ENCODE measurements around the gene PICK1.
"Not testable (repeated sequence)": the region's sequence is repeated elsewhere in the genome, so short reads cannot be mapped to it uniquely, and the experiment has no call there.

Gene PICK1

DNA sequence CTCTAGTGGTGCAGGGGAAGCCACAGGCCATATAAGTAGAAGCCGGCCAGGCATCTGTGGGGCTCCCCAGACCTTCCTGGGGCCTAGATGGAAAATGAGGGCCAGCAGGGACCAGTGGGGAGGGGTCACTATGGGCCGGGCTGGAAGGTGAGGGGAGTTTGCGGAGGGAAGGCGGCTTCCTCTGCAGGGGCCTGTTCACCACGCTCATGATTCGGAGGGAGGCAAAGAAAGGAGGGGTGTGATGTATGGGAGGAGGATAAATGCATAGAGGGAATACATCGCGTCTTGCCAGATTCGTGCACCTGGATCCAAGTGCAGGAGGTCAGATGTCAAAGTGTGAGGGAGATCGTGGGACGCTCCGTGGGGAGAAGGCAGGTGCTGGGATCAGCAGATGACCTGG lies 19.9 kb downstream of the PICK1 start:
- no peak for DNase-seq

DNA sequence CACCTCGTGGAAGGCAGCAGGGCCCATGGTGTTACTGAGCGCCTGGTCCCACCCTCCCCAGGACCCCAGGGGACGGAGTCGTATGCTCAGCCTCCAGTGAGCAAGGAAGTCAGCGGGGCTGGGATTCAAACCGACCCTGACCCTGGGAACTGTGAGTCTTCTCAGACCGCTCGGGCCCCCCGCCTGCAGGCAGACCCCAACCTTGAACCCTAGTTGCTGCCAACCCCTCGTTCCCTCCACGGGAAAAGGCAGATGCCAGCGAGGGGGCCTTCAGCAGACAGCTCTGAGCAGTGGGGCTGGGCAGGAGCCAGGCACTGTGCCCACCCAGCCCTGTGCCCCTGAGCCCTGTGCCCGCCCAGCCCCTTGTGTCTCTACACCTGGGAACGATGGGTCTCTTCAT lies 20.4 kb downstream of the PICK1 start:
- no peak for DNase-seq

DNA sequence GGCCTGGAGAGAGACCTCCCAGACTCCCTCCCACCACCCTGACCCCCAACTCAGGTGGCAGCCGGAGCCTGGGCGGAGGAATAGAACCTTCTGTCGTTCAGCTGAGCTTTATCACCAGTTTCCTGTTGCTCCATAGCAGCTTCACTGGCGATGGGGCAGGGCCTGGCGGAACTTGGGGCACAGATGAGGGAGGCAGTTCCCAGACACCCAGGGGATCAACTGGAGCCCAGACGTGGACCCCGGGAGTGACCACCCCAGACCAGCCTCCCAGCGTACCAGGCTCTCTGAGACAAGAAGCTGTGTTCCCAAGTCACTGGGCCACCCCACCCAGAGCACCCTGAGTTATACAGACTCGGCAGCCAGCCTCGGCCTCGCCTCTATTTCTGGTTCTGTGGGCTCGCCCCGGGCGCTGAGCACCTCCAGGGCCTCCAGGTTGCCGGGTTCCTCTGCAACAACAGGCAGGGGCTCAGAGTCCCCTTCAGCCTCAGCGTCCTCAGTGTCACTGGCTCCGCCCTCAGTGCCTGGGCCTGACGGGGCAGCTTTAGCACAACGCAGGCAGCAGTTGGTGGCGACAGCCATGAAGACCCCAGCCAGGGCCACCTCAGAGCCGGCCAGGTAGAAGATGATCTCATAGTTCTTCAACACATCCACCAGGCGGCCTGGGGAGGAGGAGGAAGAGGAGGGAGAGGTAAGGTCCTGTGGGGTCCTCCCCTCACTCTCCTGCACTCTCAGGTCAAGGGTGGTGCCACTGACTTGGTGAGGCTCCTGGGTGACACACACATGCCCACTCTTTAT lies 21.0 kb downstream of the PICK1 start:
- DNase-seq, result no peak

DNA sequence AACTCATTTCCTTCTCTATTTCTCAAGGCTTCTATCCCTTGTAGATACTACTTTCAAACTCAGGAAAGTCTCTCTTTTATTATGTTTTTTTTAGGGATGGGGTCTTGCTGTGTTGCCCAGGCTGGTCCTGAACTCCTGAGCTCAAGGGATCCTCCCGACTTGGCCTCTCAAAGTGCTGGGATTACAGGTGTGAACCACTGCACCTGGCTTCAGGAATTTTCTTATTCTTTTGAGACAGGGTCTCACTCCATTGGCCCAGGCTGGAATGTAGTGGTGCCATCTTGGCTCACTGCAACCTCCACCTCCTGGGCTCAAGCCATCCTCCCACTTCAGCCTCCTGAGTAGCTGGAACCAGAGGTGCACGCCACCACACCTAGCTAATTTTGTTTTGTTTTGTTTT lies 22.0 kb downstream of the PICK1 start:
- DNase-seq, result not testable (repeated sequence)

DNA sequence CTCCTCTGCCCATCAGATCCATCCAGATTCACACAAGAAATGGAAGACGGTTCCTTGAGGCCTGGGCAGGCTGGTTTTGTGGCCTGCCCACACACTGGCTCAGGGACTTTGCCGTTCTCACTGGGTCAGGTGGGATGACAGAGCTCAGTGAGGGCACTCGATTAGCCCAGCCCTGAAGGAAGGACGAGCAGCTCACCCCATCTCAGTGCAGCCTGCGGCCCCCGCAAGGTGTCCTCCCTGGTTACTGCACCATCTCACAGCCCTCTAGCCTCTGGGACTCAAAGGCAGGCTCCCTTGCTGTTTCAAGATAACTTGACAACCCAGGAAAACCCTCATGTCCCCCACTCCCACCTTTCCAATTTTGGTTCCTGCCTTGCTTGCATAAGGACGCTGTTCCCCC lies 22.6 kb downstream of the PICK1 start:
- no peak for DNase-seq

DNA sequence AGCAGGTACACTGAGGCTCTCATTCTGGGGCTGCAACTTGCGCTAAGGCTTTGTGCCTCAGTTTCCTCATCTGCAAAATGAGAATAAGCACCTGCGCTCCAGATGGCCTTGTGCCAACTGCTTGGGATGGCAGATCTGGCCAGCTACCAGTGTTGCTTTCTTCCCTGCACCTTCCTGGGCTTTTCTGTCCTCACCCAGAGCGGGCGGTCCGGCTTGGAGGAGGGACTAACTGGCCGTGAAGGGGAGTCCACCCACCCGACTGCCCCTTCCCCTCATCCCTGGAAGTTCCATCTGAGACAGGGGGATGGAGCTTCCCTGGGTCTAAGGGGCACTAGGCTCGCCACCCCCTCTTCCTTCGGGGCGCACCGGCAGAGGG lies 23.3 kb downstream of the PICK1 start:
- DNase-seq, result no peak

DNA sequence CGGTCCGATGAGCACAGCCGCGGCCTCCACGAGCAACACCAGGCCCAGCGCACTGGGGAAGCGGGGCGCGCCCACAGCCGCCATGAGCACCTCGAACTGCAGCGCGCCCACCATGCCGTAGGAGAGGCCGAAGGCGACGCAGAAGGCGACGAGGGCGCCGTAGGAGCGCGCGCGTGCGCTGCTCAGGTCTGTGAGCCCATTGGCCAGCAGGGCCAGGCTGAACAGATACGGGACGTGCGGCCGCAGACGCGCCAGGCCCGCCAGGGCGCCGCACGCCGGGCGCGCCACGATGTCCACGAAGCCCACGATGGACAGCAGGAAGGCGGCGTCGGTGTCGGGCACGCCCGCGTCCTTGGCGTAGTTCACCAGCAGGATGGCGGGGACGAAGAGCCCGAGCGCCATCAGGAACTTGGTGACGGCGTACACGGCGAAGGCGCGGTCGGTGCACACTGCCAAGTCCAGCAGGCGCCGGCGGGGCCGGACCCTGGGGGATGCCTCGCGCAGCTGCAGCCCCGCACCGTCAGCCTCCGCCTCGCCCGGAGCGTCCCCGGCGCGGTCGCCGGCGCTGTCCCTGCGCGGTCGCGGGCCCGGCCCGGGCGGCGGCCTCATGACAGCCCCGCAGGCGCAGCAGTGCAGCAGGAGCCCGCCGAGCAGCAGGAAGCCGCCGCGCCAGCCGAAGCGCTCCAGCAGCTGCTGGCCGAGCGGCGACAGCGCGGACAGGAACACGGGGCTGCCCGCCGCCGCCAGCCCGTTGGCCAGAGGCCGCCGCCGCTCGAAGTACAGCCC lies 23.8 kb downstream of the PICK1 start:
- DNase-seq, result no peak

DNA sequence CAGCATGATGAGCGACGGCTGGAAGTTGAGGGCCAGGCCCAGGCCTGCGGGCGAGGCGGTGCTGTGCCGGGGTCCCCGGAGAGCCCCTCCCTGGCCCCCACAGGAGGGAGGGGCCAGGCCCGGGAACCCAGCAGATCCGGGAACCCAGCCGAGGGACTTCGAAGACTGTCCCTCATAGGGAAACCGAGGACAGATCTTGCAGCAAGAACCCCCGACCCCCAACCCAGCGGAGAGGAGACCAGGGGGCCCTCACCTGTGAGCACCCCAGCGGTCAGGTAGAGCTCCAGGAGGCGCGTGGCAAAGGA lies 24.4 kb downstream of the PICK1 start:
- no peak for DNase-seq

DNA sequence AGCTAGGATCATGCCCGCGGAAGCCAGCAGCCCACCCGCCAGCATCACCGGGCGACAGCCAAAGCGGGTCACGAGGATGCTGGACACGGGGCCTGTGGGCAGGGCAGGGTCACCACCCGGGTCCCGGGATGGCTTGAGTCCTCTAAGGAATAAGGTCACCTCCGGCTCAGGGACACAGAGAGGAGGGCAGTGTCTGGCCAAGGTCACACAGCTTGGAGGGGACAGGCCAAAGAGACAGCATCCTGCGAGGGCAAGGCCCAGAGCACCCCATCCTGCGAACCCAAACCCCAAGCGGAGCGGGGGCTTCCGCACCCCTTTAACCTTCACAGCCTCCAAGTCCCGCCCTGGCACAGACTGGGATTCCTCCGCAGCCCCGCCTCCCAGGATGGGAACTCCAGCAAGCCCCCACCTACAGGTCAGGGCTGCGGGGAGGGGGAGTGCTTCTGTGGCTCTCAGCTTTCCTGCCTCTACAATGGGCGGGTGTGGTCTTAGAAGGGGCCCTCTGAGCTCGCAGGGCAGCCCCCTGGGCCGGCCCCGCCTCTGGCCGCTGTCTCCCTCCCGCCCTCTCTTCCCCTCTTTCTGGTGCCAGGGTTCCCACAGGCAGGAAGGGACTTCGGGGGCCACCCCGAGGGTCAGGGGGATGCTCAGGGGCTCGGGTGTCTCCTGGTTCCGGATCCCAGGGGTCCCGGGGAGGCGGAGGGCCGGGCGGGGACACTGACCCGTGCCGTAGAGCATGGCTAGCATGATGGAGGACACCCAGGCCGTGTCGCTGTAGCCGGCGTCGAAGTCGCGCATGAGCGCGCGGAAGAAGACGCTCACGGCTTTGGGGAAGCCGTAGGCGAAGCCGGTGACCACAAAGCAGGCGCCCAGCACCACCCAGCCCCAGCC lies 25.0 kb downstream of the PICK1 start:
- DNase-seq, result no peak

DNA sequence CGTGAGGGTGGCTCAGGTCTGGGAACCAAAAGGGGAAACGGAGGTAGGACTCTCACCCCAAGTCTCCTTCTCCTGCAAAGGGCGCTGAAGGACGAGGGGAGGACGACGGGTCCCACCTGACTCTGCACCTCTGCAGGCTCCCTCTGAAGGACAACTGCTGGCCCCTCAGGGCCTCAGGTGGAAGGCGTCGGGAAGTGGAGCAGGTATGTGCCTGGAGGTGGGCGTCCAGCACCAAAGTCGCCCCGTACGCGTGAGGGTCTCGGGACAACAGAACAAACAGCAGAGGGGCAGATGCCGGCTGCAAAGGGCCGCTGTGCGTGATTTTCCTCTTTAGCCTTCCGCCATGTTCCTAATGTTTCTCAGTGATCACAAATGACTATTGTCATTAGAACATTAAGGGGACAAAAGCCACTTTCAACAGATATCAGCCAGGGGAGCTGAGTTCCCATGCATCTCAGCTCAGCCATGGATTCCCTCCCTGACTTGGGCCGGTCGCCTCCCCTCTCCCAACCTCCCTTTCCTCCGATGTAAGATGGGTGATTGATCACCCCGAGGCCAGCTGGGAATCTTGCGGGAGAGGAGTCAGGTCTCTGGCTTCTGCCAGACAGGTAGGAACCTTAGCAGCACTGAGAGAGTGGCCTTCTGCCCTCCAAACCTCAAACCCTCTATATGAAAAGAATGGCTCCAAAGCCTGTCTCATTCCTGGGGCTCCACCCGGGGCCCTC lies 25.9 kb downstream of the PICK1 start:
- no peak for DNase-seq

DNA sequence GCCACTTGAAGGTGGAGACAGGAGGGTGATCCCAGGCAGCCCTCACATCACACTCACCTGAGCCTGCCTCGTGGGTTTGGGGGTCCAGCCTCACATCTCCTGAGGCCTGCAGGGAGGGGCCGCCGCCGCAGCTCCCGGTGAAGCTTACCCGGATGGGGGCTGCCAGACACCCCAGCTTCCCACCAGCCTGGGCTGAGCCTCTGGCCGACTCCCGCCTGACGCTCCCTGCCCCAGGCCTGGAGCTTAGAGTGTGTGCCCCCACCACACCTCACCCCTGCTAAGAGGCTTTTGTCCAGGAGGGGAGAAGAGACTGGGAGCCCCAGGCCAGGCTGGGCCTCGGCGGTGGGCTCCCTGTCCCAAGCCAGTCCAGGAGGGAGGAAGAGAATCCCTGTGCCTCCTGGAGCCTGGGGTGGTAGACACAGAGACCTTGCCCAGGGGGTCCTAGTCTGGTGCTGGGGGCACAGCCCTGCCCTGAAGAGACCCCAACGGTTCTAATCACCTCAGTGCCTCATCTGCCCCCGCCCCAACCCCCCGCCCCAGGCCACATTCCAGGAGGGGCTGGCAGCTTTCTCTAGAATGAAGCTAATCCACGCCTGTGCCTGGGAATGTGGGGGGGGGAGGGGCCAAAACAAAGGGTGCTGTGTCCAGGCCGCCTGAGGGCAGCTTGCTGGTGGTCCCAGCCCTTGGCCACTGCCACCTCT lies 26.9 kb downstream of the PICK1 start, which contains the start of gene SLC16A8:
SLC16A8 (minus strand) TSS at position 254 of the 701 bp plus-strand sequence. CDS start 1,311 bp downstream, outside the sequence.
- no peak for DNase-seq

DNA sequence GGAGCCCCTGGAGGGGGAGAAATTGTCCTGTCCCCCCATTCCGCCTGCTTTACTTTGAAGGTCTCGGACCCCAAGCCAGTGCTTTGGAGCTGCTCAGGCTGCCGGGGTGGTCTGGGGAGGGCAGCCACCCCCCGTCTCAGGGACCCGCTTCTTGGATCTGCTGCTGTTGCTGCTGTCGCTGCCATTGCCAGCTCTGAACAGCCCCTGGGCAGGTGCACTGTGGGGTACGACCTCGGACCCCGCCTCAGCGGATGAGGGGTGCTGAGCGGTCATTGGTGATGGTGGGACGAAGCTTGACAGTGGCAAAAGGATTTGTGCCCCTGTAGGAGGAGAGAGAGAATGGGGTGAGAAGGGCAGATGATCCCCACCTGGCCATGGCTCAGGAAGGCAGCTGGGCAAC lies 27.9 kb downstream of the PICK1 start:
- no peak for DNase-seq

DNA sequence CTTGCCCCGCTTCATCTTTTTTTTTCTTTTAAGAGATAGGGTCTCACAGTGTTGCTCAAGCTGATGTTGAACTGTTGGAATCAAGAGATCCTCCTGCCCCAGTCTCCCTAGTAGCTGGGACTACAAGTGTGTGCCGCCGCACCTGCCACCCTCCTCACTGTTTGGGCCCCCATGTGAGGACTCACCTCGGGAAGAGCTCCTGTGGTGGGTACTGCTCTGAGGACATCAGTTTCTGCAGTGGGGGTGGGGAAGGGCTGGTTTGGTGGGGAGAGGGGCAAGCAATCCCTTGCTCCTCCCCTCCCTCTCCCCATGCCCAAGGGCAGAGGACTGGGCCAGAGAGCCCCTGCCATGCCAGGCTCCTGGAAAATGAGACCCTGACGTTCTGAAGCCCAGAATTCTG lies 28.3 kb downstream of the PICK1 start:
- no peak for DNase-seq

DNA sequence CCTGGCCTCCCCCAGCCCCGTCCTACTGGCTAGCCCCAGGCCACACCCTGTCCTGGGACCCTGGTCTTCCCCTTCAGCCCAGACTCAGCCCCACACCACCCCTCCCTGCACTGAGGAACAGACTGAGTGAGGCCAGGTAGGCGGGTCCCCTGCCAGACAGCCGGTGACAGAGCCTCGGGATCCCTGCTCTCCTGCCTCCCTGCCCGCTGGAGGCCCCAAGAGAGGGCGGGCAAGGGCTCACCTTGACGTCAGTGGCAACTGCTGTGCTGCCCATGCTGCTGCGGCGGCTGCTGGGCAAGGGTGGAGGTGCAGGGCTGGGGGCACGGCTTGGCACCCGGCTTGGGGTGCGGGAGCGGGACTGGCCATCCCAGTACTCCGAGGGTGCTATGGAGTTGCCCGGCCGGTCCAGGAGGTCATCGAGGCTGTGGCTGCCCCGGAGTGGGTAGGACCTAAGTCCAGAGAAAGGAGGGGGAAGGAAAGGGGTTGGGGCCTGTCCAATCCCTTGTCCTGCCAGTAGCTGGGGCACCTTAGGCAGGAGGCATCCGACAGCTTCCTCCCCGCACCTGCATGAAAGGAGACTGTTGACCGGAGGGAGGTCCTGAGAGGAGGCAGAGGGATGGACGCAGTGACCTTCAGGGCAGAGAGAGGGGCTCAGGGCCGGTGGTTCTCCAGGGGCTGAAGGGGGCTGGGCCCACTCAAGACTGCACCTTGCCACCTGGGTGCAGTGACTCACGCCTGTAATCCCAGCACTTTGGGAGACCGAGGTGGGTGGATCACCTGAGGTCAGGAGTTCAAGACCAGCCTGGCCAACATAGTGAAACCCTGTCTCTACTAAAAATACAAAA lies 29.0 kb downstream of the PICK1 start:
- DNase-seq, result no peak

DNA sequence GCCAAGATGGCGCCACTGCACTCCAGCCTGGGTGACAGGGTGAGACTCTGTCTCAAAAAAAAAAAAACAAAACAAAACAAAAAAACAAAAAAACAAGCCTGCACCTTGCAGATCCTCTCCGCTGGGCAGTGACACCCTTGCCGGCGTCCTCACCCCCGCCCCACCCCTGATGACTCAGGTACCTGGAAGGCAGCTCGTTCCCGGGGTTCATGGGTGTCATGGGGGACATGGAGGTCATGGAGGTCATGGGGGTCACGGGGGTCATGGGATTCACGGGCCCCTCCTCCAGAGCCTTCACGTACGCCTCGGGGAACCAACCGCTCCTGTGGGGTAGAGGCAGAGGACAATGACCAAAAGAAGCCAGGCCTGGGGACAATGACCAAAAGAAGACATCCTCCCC lies 29.7 kb downstream of the PICK1 start:
- DNase-seq, result no peak

DNA sequence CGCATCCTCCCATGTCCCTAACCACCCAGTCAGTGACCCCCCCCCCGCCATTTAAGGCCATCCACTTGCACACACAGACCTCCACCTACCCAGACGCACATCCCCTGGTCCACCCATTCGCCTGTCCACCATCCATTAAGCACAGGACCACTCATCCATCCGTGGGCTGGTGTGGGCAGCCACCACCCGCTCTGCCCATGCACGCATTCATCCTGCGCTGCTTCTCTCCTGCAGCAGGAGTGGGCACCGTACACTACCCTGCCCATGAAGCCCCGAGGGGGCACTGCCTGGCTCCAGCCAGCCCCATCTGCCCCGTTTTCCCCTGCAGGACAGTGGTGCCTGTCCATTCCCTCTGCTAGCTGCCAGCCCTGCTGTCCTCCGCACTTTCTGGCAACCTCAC lies 30.7 kb downstream of the PICK1 start:
- DNase-seq, result no peak

DNA sequence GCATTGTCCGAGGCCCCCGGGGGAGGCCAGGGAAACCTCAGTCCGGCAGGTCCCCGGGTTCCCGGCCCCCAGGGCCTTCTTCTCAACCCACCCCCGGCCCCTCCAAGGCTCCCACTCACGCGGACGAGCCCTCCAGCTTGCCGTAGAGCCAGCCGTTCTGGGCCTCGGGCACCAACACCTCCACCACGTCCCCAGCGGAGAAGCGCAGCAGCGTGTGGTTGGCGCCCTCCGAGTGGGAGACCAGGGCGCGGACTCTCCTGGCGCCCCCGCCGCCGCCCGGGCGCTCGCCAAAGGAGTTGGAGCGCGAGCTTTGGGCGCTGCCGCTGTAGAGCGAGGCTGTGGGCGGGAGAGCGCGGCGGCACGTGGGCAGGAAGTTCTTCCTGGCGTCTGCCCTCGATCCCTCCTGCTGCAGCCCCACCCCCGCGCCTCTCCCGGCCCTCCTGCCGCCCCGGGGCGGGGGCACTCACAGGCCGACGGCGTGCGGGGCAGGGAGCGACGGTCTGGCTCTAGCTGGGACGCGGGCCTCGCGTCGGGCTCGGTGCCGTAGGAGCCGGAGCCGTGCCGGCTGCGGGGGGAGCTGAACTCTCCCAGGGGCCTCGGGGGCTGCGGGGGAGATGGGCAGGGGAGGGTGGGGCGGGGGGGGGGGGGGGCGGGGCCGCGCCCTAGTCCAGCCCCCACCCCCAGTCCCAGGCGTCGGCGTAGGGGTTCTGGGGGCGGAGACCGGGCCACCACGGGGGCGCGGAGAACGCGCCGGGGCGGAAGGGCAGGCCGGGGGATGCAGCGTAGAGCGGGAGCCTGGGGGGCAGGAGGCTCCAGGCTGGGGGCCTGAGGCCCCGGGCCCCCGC lies 31.6 kb downstream of the PICK1 start:
- no peak for DNase-seq

DNA sequence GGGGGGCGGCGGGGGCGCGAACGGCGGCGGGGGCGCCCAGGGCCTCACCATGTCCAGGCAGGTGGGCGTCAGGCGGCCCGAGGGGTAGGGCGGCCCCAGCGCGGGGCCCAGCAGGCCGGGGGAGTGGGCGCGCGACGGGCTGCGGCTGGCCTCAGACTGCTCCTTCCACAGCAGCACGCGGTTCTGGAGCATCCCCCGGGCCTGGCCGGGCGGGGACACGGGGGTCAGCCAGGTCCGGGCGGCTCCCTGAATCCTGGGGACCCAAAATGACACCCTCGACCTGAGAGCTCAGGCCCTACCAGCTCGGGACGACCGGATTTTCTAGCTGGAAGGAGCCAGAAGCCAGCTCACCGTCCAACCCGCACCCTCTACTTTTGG lies 32.3 kb downstream of the PICK1 start:
- no peak for DNase-seq

DNA sequence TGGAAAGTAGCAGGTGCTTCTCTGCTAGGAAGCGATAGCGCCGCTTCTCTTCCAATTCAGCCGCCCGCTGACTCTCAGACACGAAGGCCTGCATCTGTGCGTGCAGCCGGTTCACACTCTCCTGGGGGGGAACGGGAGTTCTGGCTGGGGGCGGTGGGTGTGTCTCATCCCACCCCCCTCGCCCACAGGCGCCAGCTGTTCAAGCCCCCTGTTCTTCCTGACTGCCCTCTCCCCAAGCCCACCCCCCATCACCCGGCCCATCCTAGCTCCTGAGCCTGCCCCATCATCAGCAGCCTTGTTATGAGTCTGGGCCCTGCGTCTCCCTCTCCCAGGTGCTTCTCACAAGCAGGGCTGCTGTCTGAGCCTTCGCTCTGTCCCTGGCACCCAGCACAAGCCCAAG lies 39.9 kb downstream of the PICK1 start:
- DNase-seq, result no peak
